ENCODE data around the gene ING5. TPM values are rescaled to one million over a fixed set of nuclear protein-coding genes. Genes with fewer than 3 reads are reported as not detected.

Gene ING5
- total RNA-seq, 2 experiments from 2014 or later: 51.2 to 51.3 TPM

DNA sequence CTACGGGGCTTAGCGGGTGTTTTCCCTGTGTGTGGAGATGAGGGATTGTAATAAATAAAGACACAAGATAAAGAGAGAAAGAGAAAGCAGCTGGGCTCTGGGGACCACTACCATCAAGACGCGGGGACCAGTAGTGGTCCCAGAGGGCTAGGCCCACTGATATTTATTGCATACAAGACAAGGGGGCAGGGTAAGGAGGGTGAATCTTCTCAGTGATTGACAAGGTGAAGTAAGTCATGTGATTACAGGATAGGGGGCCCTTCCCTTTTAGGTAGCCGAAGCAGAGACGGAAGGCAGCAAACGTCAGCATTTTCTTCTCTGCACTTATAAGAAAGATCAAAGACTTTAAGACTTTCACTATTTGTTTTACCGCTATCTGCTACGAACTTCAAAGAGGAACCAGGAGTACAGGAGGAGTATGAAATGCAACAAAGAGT lies 70.2 kb downstream of the ING5 start:
- POLR2A ChIA-PET: no interaction called here
- Mint-ChIP-seq H3K4me3 (peak overlapping the region; percentile 17), H3K36me3 (ENCODE audit: low read depth) (no peaks in the 10 kb centered on the region), H3K27ac (peak overlapping the region; percentile 16), H3K4me1 (ENCODE audit: low read depth) (peaks cover 15% of the 10 kb centered on the region), H3K27me3 (no peaks in the 10 kb centered on the region), H3K9me3 (no peaks in the 10 kb centered on the region)
- peak; percentile 34 for ATAC-seq (ENCODE audit: poor library complexity)
- TF ChIP-seq, protein P1, sequence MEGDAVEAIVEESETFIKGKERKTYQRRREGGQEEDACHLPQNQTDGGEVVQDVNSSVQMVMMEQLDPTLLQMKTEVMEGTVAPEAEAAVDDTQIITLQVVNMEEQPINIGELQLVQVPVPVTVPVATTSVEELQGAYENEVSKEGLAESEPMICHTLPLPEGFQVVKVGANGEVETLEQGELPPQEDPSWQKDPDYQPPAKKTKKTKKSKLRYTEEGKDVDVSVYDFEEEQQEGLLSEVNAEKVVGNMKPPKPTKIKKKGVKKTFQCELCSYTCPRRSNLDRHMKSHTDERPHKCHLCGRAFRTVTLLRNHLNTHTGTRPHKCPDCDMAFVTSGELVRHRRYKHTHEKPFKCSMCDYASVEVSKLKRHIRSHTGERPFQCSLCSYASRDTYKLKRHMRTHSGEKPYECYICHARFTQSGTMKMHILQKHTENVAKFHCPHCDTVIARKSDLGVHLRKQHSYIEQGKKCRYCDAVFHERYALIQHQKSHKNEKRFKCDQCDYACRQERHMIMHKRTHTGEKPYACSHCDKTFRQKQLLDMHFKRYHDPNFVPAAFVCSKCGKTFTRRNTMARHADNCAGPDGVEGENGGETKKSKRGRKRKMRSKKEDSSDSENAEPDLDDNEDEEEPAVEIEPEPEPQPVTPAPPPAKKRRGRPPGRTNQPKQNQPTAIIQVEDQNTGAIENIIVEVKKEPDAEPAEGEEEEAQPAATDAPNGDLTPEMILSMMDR (IDR thresholded peaks at IDR 0.05): no peak
- no peaks in the 10 kb centered on the region for H3K36me3 ChIP-seq (ENCODE audit: insufficient read depth, low read length)
- H3K27ac ChIP-seq (ENCODE audit: low read depth in 1 of 2, low read length in 2 of 2): no peak overlapping the region
- peaks cover 17% of the 10 kb centered on the region for H3K4me1 ChIP-seq (ENCODE audit: insufficient read depth, low read length)
- H3K4me3 ChIP-seq (ENCODE audit: low read length): peak overlapping the region; percentile 10
- DNase-seq: peak in 5 of 14 experiments; percentile 24 to 80 (median 59)
- CTCF ChIA-PET: no interaction called here
- H3K27me3 ChIP-seq (ENCODE audit: control insufficient read depth in 1 of 2, insufficient read depth in 2 of 2, low read length in 2 of 2): peaks cover 0 to 4% of the 10 kb centered on the region in 2 experiments
- no peaks in the 10 kb centered on the region for H3K9me3 ChIP-seq (ENCODE audit: control insufficient read depth in 1 of 2, insufficient read depth in 1 of 2, low read length in 2 of 2)
- intact Hi-C loops (cut with DNase I, micrococcal nuclease): no loop called here

GRCh38 chr2:241773511-241774418 lies 71.9 kb downstream of the ING5 start:
- H3K4me1 Mint-ChIP-seq (ENCODE audit: low read depth): peaks cover 15% of the 10 kb centered on the region
- Histone ChIP-seq H3K27ac (ENCODE audit: low read depth in 1 of 2, low read length in 2 of 2) (no peak overlapping the region), H3K27me3 (ENCODE audit: control insufficient read depth in 1 of 2, insufficient read depth in 2 of 2, low read length in 2 of 2) (peaks cover 0 to 4% of the 10 kb centered on the region in 2 experiments), H3K36me3 (ENCODE audit: insufficient read depth, low read length) (no peaks in the 10 kb centered on the region), H3K4me1 (ENCODE audit: insufficient read depth, low read length) (peaks cover 17% of the 10 kb centered on the region), H3K4me3 (ENCODE audit: low read length) (no peak overlapping the region), H3K9me3 (ENCODE audit: control insufficient read depth in 1 of 2, insufficient read depth in 1 of 2, low read length in 2 of 2) (no peaks in the 10 kb centered on the region)
- intact Hi-C loops (cut with DNase I, micrococcal nuclease): no loop called here
- H3K9me3 Mint-ChIP-seq: no peaks in the 10 kb centered on the region
- POLR2A ChIA-PET: no interaction called here
- TF ChIP-seq, protein P1 (IDR thresholded peaks at IDR 0.05): no peak
- H3K27me3 Mint-ChIP-seq: no peaks in the 10 kb centered on the region
- CTCF ChIA-PET: no interaction called here
- H3K4me3 Mint-ChIP-seq: no peak overlapping the region
- H3K27ac Mint-ChIP-seq: no peak overlapping the region
- no peaks in the 10 kb centered on the region for H3K36me3 Mint-ChIP-seq (ENCODE audit: low read depth)
- DNase-seq: peak in 1 of 14 experiments; percentile 15
- ATAC-seq (ENCODE audit: poor library complexity): no peak

DNA sequence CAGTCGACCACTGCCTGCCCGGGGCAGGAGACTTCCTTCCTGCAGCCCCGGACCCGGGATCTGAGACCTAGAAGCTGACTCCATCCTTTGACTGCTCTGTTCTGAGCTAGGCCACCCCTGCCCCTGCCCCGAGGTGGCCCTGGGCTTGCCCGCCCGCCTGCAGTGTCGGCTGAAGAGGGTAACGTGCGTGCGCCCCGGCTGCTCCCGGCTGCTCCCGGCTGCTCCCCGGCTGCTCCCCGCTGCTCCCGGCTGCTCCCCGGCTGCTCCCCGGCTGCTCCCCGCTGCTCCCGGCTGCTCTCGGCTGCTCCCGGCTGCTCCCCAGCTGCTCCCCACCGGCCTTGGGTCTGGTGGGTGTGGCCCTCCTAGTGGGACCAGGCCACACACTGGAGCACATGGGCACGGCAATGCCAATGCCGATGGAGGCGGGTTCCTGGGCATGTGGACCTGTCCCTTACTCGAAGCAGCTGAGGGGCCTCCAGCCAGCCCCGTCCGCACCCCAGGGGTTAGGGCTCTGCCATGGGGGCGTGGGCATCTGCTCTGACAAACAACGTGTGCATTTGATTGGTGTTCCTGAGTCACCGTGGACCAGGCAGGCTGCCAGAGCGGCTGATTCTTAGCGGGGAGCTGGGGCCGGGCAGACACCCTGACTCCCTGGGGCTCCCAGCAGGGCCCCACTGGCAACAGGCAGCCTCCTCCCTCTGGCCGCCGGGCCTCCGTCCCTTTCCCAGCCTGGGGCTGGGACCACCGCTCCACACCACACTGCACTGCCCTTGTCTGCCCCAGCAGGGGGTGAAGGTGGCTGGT lies 72.8 kb downstream of the ING5 start:
- Mint-ChIP-seq H3K27ac (no peak overlapping the region), H3K36me3 (ENCODE audit: low read depth) (no peaks in the 10 kb centered on the region), H3K4me3 (no peak overlapping the region), H3K27me3 (no peaks in the 10 kb centered on the region), H3K4me1 (ENCODE audit: low read depth) (peaks cover 15% of the 10 kb centered on the region), H3K9me3 (no peaks in the 10 kb centered on the region)
- Histone ChIP-seq H3K4me1 (ENCODE audit: insufficient read depth, low read length) (peaks cover 17% of the 10 kb centered on the region), H3K27ac (ENCODE audit: low read depth in 1 of 2, low read length in 2 of 2) (no peak overlapping the region), H3K27me3 (ENCODE audit: control insufficient read depth in 1 of 2, insufficient read depth in 2 of 2, low read length in 2 of 2) (peaks cover 0 to 4% of the 10 kb centered on the region in 2 experiments), H3K4me3 (ENCODE audit: low read length) (no peak overlapping the region), H3K9me3 (ENCODE audit: control insufficient read depth in 1 of 2, insufficient read depth in 1 of 2, low read length in 2 of 2) (no peaks in the 10 kb centered on the region), H3K36me3 (ENCODE audit: insufficient read depth, low read length) (no peaks in the 10 kb centered on the region)
- ATAC-seq (ENCODE audit: poor library complexity) (no peak), DNase-seq (peak in 2 of 14 experiments; percentile 17 to 30)
- CTCF ChIA-PET: no interaction called here
- TF ChIP-seq, protein P1 (IDR thresholded peaks at IDR 0.05): no peak
- POLR2A ChIA-PET: no interaction called here
- intact Hi-C loops (cut with DNase I, micrococcal nuclease): no loop called here

Measured in CD4-positive, alpha-beta T cell (primary cell).